ENCODE data around the gene CFAP20. TPM values are rescaled to one million over a fixed set of nuclear protein-coding genes. Genes with fewer than 3 reads are reported as not detected.
"Not testable (repeated sequence)": the region's sequence is repeated elsewhere in the genome, so short reads cannot be mapped to it uniquely, and the experiment has no call there.

The CFAP20 gene
- total RNA-seq, 1 donor: 26.1 TPM

DNA sequence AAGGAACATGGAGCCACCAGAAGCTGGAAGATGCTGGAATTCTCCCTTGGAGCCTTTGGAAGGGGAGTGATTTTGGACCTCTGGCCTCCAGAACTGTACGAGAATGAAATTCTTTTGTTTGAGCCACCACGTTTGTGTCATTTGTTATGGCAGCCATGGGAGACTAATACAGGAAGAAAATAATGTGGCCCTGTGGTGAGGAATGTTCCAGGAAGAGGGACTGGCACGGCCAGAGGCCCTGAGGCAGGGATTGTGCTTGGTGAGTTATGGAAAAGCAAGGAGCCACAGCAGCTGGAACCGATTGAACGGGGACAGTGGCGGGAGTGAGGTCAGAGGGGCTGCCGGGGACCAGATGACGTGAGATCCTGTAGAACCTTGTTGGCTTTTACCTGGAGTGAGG is 51.4 kb downstream of the CFAP20 start:
- DNase-seq (ENCODE audit: insufficient read length, low spot score, missing footprints): no peak
- Histone ChIP-seq H3K4me1 (ENCODE audit: insufficient read depth, low read length) (no peaks in the 10 kb centered on the region), H3K36me3 (ENCODE audit: insufficient read depth, low read length) (no peaks in the 10 kb centered on the region), H3K27ac (ENCODE audit: low read depth, low read length) (no peak overlapping the region), H3K4me2 (ENCODE audit: insufficient read depth, low read length) (no peak overlapping the region), H3K9me3 (ENCODE audit: low read depth, low read length) (no peaks in the 10 kb centered on the region), H3K79me2 (ENCODE audit: insufficient read depth, low read length) (no peaks in the 10 kb centered on the region), H2AFZ (ENCODE audit: low read length) (no peak overlapping the region), H3K4me3 (ENCODE audit: insufficient read depth, low read length) (no peak overlapping the region), H4K20me1 (ENCODE audit: insufficient read depth, low read length) (no peaks in the 10 kb centered on the region), H3K27me3 (ENCODE audit: insufficient read depth, low read length) (no peaks in the 10 kb centered on the region)
- TF ChIP-seq, protein P1, sequence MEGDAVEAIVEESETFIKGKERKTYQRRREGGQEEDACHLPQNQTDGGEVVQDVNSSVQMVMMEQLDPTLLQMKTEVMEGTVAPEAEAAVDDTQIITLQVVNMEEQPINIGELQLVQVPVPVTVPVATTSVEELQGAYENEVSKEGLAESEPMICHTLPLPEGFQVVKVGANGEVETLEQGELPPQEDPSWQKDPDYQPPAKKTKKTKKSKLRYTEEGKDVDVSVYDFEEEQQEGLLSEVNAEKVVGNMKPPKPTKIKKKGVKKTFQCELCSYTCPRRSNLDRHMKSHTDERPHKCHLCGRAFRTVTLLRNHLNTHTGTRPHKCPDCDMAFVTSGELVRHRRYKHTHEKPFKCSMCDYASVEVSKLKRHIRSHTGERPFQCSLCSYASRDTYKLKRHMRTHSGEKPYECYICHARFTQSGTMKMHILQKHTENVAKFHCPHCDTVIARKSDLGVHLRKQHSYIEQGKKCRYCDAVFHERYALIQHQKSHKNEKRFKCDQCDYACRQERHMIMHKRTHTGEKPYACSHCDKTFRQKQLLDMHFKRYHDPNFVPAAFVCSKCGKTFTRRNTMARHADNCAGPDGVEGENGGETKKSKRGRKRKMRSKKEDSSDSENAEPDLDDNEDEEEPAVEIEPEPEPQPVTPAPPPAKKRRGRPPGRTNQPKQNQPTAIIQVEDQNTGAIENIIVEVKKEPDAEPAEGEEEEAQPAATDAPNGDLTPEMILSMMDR (IDR thresholded peaks at IDR 0.05; ENCODE audit: extremely low read depth, low read depth, low read length): no peak

DNA sequence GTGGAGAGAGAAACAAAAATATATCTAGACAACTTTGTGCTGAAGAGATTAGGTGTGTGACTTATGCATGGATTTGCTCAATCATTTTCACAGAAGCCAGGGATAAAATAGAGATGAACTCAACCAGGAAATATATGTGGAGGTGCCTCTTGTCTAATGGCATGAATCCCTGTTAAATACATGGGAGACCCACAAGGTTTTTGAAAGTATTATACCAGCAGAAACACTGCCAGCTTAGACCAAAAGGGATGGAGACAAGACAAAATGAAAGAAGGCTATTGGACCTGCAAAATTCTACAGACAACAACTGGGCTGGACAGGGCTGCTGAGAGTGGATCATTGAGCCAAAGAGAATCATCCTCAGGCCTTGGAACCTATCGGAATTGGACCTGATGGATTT is 52.7 kb downstream of the CFAP20 start:
- H3K4me2 ChIP-seq (ENCODE audit: insufficient read depth, low read length): no peak overlapping the region
- TF ChIP-seq, protein P1 (IDR thresholded peaks at IDR 0.05; ENCODE audit: extremely low read depth, low read depth, low read length): no peak
- H3K36me3 ChIP-seq (ENCODE audit: insufficient read depth, low read length): no peaks in the 10 kb centered on the region
- H3K27ac ChIP-seq (ENCODE audit: low read depth, low read length): no peak overlapping the region
- no peak overlapping the region for H2AFZ ChIP-seq (ENCODE audit: low read length)
- H3K4me1 ChIP-seq (ENCODE audit: insufficient read depth, low read length): no peaks in the 10 kb centered on the region
- H3K9me3 ChIP-seq (ENCODE audit: low read depth, low read length): no peaks in the 10 kb centered on the region
- no peaks in the 10 kb centered on the region for H3K27me3 ChIP-seq (ENCODE audit: insufficient read depth, low read length)
- no peaks in the 10 kb centered on the region for H3K79me2 ChIP-seq (ENCODE audit: insufficient read depth, low read length)
- DNase-seq (ENCODE audit: insufficient read length, low spot score, missing footprints): no peak
- no peak overlapping the region for H3K4me3 ChIP-seq (ENCODE audit: insufficient read depth, low read length)
- no peaks in the 10 kb centered on the region for H4K20me1 ChIP-seq (ENCODE audit: insufficient read depth, low read length)

DNA sequence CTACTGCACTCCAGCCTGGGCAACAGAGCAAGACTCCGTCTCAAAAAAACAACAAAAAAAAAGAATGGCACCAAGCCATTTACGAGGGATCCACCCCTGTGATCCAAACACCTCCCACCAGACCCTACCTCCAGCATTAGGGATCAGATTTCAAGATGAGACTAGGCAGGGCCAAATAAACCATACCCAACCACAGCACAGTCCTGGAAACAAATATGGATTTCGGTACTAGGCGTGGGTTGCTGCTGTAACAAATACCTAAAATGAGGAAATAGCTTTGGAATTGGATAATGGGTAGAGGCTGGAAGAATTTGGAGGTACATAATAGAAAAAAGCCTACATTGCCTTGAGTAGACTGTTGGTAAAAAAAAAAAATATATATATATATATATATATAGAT is 54.5 kb downstream of the CFAP20 start:
- Histone ChIP-seq H4K20me1 (ENCODE audit: insufficient read depth, low read length) (no peaks in the 10 kb centered on the region), H2AFZ (ENCODE audit: low read length) (no peak overlapping the region), H3K79me2 (ENCODE audit: insufficient read depth, low read length) (no peaks in the 10 kb centered on the region), H3K9me3 (ENCODE audit: low read depth, low read length) (no peaks in the 10 kb centered on the region), H3K4me1 (ENCODE audit: insufficient read depth, low read length) (no peaks in the 10 kb centered on the region), H3K27ac (ENCODE audit: low read depth, low read length) (no peak overlapping the region), H3K4me3 (ENCODE audit: insufficient read depth, low read length) (no peak overlapping the region), H3K4me2 (ENCODE audit: insufficient read depth, low read length) (no peak overlapping the region), H3K36me3 (ENCODE audit: insufficient read depth, low read length) (no peaks in the 10 kb centered on the region), H3K27me3 (ENCODE audit: insufficient read depth, low read length) (no peaks in the 10 kb centered on the region)
- DNase-seq (ENCODE audit: insufficient read length, low spot score, missing footprints): no peak
- TF ChIP-seq, protein P1 (IDR thresholded peaks at IDR 0.05; ENCODE audit: extremely low read depth, low read depth, low read length): no peak

DNA sequence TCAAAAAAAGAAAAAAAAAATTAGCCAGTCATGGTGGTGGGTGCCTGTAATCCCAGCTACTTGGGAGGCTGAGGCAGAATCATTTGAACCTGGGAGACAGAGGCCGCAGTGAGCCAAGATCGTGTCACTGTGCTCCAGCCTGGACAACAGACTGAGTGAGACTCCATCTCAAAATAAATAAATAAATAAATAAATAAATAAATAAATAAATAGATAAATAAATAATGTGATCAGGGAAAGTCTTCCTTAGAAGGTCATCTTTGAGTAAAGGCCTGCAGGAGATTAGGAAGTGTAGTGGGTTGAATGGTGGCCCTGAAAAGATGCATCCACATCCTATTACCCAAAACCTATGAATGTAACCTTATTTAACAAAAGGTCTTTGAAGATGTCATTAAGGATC is 56.1 kb downstream of the CFAP20 start:
- not testable (repeated sequence) for H4K20me1 ChIP-seq (ENCODE audit: insufficient read depth, low read length); H3K9me3 ChIP-seq (ENCODE audit: low read depth, low read length); DNase-seq (ENCODE audit: insufficient read length, low spot score, missing footprints); H3K27ac ChIP-seq (ENCODE audit: low read depth, low read length); H2AFZ ChIP-seq (ENCODE audit: low read length); H3K4me1 ChIP-seq (ENCODE audit: insufficient read depth, low read length); H3K4me3 ChIP-seq (ENCODE audit: insufficient read depth, low read length); H3K36me3 ChIP-seq (ENCODE audit: insufficient read depth, low read length); H3K4me2 ChIP-seq (ENCODE audit: insufficient read depth, low read length); H3K27me3 ChIP-seq (ENCODE audit: insufficient read depth, low read length); H3K79me2 ChIP-seq (ENCODE audit: insufficient read depth, low read length)

DNA sequence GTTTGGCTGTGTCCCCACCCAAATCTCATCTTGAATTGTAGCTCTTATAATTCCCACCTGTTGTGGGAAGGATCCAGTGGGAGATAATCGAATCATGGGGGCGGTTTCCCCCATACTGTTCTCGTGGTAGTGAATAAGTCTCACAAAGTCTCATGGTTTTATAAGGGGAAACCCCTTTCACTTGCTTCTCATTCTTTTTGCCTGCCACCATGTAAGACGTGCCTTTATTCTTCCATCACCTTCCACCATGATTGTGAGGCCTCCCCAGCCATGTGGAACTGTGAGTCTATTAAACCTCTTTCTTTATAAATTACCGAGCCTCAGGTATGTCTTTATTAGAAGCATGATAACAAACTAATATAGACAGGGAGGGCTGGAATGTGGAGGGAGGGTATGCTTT is 57.0 kb downstream of the CFAP20 start:
- not testable (repeated sequence) for H3K4me1 ChIP-seq (ENCODE audit: insufficient read depth, low read length); H3K79me2 ChIP-seq (ENCODE audit: insufficient read depth, low read length); H3K36me3 ChIP-seq (ENCODE audit: insufficient read depth, low read length); H3K4me3 ChIP-seq (ENCODE audit: insufficient read depth, low read length); H3K27me3 ChIP-seq (ENCODE audit: insufficient read depth, low read length); H2AFZ ChIP-seq (ENCODE audit: low read length); H4K20me1 ChIP-seq (ENCODE audit: insufficient read depth, low read length); H3K9me3 ChIP-seq (ENCODE audit: low read depth, low read length); H3K4me2 ChIP-seq (ENCODE audit: insufficient read depth, low read length); DNase-seq (ENCODE audit: insufficient read length, low spot score, missing footprints); H3K27ac ChIP-seq (ENCODE audit: low read depth, low read length)

Data from osteoblast (primary cell).